ENCODE results near the gene ASTL. TPM values are rescaled to one million over a fixed set of nuclear protein-coding genes. Genes with fewer than 3 reads are reported as not detected.

The ASTL gene
- total and polyA plus RNA-seq, 9 of the 15 experiments (the other 6 are each of a cell fraction or from before 2014, with no cell fraction given) = not detected

DNA sequence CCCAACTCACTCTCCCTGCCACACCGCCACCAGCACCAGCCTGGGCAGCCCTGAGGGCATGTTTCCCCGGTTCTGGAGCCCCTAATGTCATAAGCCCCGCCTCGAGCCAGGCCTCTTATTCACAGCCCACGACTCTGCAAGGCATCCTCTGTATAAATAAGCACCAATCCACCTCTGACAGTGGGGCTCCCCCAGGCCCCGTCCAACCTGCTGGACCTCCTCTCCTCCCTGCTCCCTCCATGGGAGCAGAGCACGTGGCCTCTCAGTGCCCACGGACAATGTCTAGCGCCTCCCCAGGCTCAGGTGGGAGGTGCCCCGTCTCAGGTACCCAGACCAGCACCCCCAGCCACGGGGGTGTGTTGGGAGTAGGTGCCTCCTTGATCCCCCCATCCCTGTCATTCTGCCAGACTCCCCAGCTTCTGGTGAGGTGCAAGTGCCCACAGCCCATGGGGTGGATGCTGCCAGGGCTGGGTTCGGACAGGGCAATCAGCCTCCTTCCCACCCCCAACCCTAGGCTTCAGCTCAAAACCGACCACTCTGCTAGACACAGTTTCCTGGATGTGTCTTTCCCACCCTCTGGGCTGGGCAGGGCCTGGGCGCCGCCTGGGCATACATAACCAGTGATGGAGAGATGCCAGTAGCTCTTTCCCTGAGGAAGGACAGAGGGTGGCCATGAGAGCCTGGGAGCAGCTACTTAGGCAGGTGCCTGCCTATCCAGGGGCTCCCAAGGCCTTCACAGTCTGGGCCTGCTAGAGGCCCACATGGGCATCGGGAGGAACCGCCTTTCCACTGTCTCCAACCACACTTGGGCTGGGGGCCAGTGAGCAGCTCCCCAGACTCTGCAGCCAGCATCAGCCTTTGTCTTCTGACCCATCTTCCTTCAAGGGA lies 20.4 kb downstream of the ASTL start (continued):
- TF ChIP-seq, protein P1, sequence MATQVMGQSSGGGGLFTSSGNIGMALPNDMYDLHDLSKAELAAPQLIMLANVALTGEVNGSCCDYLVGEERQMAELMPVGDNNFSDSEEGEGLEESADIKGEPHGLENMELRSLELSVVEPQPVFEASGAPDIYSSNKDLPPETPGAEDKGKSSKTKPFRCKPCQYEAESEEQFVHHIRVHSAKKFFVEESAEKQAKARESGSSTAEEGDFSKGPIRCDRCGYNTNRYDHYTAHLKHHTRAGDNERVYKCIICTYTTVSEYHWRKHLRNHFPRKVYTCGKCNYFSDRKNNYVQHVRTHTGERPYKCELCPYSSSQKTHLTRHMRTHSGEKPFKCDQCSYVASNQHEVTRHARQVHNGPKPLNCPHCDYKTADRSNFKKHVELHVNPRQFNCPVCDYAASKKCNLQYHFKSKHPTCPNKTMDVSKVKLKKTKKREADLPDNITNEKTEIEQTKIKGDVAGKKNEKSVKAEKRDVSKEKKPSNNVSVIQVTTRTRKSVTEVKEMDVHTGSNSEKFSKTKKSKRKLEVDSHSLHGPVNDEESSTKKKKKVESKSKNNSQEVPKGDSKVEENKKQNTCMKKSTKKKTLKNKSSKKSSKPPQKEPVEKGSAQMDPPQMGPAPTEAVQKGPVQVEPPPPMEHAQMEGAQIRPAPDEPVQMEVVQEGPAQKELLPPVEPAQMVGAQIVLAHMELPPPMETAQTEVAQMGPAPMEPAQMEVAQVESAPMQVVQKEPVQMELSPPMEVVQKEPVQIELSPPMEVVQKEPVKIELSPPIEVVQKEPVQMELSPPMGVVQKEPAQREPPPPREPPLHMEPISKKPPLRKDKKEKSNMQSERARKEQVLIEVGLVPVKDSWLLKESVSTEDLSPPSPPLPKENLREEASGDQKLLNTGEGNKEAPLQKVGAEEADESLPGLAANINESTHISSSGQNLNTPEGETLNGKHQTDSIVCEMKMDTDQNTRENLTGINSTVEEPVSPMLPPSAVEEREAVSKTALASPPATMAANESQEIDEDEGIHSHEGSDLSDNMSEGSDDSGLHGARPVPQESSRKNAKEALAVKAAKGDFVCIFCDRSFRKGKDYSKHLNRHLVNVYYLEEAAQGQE (IDR thresholded peaks at IDR 0.05; ENCODE audit: borderline replicate concordance) = no peak
- TF ChIP-seq, protein P1 (CRISPR knock-in tag; IDR thresholded peaks at IDR 0.05; ENCODE audit: low read depth) = no peak
- no peak for TF ChIP-seq NCOA2 (IDR thresholded peaks at IDR 0.05; ENCODE audit: partially characterized antibody in 2 of 2)
- no peak for TF ChIP-seq RFX5 (IDR thresholded peaks at IDR 0.05; ENCODE audit: low read depth, low read length)
- TF ChIP-seq, protein P2, sequence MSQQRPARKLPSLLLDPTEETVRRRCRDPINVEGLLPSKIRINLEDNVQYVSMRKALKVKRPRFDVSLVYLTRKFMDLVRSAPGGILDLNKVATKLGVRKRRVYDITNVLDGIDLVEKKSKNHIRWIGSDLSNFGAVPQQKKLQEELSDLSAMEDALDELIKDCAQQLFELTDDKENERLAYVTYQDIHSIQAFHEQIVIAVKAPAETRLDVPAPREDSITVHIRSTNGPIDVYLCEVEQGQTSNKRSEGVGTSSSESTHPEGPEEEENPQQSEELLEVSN (IDR thresholded peaks at IDR 0.05; ENCODE audit: borderline replicate concordance in 1 of 2, extremely low read depth in 1 of 2, insufficient read depth in 1 of 2, insufficient read length in 1 of 2, low read depth in 1 of 2, low read length in 1 of 2, poor library complexity in 1 of 2, severe bottlenecking in 1 of 2) = peak; percentile 46 to 76
- no peak for TF ChIP-seq CCNT2 (IDR thresholded peaks at IDR 0.05; ENCODE audit: borderline replicate concordance, extremely low read depth, insufficient read length, low read depth, low read length)
- TF ChIP-seq TRIM28 (IDR thresholded peaks at IDR 0.05) = no peak
- TF ChIP-seq, protein P3, sequence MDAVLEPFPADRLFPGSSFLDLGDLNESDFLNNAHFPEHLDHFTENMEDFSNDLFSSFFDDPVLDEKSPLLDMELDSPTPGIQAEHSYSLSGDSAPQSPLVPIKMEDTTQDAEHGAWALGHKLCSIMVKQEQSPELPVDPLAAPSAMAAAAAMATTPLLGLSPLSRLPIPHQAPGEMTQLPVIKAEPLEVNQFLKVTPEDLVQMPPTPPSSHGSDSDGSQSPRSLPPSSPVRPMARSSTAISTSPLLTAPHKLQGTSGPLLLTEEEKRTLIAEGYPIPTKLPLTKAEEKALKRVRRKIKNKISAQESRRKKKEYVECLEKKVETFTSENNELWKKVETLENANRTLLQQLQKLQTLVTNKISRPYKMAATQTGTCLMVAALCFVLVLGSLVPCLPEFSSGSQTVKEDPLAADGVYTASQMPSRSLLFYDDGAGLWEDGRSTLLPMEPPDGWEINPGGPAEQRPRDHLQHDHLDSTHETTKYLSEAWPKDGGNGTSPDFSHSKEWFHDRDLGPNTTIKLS (IDR thresholded peaks at IDR 0.05; ENCODE audit: borderline replicate concordance, low read depth) = no peak
- no peak for TF ChIP-seq ZNF311 (CRISPR knock-in tag; IDR thresholded peaks at IDR 0.05)
- TF ChIP-seq ZNF77 (CRISPR knock-in tag; IDR thresholded peaks at IDR 0.05) = no peak
- peak; percentile 71 for TF ChIP-seq MYC (IDR thresholded peaks at IDR 0.05; ENCODE audit: low read depth, low read length)
- no peak for TF ChIP-seq MYC (CRISPR knock-in tag; IDR thresholded peaks at IDR 0.05; ENCODE audit: borderline replicate concordance, low read depth)
- TF ChIP-seq MTA3 (IDR thresholded peaks at IDR 0.05; ENCODE audit: borderline replicate concordance) = no peak
- TF ChIP-seq, protein P4, sequence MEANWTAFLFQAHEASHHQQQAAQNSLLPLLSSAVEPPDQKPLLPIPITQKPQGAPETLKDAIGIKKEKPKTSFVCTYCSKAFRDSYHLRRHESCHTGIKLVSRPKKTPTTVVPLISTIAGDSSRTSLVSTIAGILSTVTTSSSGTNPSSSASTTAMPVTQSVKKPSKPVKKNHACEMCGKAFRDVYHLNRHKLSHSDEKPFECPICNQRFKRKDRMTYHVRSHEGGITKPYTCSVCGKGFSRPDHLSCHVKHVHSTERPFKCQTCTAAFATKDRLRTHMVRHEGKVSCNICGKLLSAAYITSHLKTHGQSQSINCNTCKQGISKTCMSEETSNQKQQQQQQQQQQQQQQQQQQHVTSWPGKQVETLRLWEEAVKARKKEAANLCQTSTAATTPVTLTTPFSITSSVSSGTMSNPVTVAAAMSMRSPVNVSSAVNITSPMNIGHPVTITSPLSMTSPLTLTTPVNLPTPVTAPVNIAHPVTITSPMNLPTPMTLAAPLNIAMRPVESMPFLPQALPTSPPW (CRISPR knock-in tag; IDR thresholded peaks at IDR 0.05) = no peak
